Stomach (tissue), 9 donors: Measurements from ENCODE around the gene PERM1. TPM values are rescaled to one million over a fixed set of nuclear protein-coding genes. Genes with fewer than 3 reads are reported as not detected.
A peak's percentile ranks its signal among the peaks of the same experiment; 100 is the strongest.

Experiments used
- DNase-seq, 2 donors: peaks; one replicate each; pipeline versions ENCODE4 v3.0.0 to v3.0.0-alpha.2; 2013 to 2019
- H3K27ac ChIP-seq, 5 donors: fragments of 200-600 bp in 4 of 5; sonication (generic) in 4 of 5; one replicate each; pipeline ENCODE4 v1.5.1; 2013 to 2019; ENCODE audit warnings: mild to moderate bottlenecking in 1 of 5, moderate library complexity in 1 of 5
- H3K27me3 ChIP-seq, 3 donors: fragments of 200-600 bp; sonication (generic); one replicate each; pipeline ENCODE4 v1.5.1; 2017 to 2019; ENCODE audit warnings: mixed run types in 1 of 3
- H3K36me3 ChIP-seq, 4 donors: fragments of 200-600 bp; sonication (generic); 1 replicate in 3 of 4; 2 replicates in 1 of 4; pipeline ENCODE4 v1.5.1; 2016 to 2019
- H3K4me1 ChIP-seq, 4 donors: fragments of 200-600 bp; sonication (generic); one replicate each; pipeline ENCODE4 v1.5.1; 2016 to 2019
- H3K4me3 ChIP-seq, 4 donors: fragments of 200-600 bp; sonication (generic) in 3 of 4; one replicate each; pipeline ENCODE4 v1.5.1; 2016 to 2019; ENCODE audit warnings: mild to moderate bottlenecking in 1 of 4
- H3K9me3 ChIP-seq, 4 donors: fragments of 200-600 bp; sonication (generic); one replicate each; pipeline ENCODE4 v1.5.1; 2016 to 2019
- EP300 ChIP-seq: sonication (generic); formaldehyde crosslinking; IDR thresholded peaks from one replicate; pipeline ENCODE4 v1.6.1; 2017; ENCODE audit warnings: antibody characterized with exemption
- POLR2A ChIP-seq, 4 donors: fragments of 450-650 bp; IDR thresholded peaks; one replicate each; pipeline ENCODE4 v1.6.1; 2016; ENCODE audit warnings: antibody characterized with exemption in 4 of 4, control low read depth in 2 of 4, mild to moderate bottlenecking in 1 of 4, moderate library complexity in 1 of 4
- POLR2AphosphoS5 ChIP-seq, 3 donors: sonication (generic); formaldehyde crosslinking; IDR thresholded peaks; one replicate each; pipeline ENCODE4 v1.6.1; 2016; ENCODE audit warnings: antibody characterized with exemption in 3 of 3
- WGBS, 5 donors: extraction: QIAGEN DNeasy Blood & Tissue Kit in 3 of 5; methylation state at CpG; one replicate each; pipeline versions ENCODE4 v1.1.5 to v1.1.7; 2013 to 2018; 5-methylcytosine and 5-hydroxymethylcytosine counted together
- intact Hi-C: fragments of 100-400 bp; cut with DNase I; formaldehyde crosslinking; loops from one replicate; pipeline ENCODE4 v1.15.1; 2023; ENCODE audit warnings: low total_unique reads
- polyA plus RNA-seq, 3 donors: library from polyadenylated mRNA; stranded (reverse); fragments of 200-250 nt; gene quantifications; one replicate each; pipeline ENCODE4 v1.2.3, GENCODE V29; 2013
- total RNA-seq, 5 donors: library from RNA; depleted of rRNA; stranded (reverse); fragments of >200 nt; gene quantifications; one replicate each; pipeline versions ENCODE4 v1.1.0 to v1.2.3, GENCODE V29; 2014 to 2016
- TF ChIP-seq, protein P1 (sequence below), 7 experiments: fragments of 450-650 bp in 4 of 7; fragments of 200-600 bp in 3 of 7; sonication (generic) in 3 of 7; IDR thresholded peaks; one replicate each; pipeline ENCODE4 v1.5.1; 2016 to 2019; ENCODE audit warnings: antibody characterized with exemption in 7 of 7, control low read depth in 2 of 7, mild to moderate bottlenecking in 1 of 7
- donor health status: healthy with polysubstance abuse.
- donor health status: Bipolar disorder and iron deficiency.
- donor health status: healthy.

The PERM1 gene
- total and polyA plus RNA-seq, 8 donors: 0.37 to 0.88 (median 0.45) TPM; not detected in 4

DNA sequence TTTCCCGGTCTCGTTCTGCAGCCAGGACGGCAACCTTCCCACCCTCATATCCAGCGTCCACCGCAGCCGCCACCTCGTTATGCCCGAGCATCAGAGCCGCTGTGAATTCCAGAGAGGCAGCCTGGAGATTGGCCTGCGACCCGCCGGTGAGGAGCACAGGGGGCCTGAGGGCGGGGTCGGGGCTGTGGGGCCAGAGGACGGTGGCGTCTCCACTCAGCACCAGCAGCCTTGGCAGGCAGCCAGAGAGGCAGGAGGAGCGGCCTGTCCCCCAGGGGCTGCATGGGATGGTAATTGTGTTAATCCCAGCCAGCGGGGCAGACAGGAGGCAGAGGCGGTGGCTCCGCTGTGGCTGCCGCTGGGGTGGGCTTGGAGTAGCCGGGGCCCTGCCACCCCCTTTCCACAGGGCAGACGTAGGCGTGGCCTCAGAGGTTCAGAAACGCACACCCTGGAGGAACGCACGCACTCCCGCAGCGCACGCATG, 46.1 kb downstream of the PERM1 start:
- peaks cover 0 to 88% (median 41%) of the 10 kb centered on the region in 3 donors for H3K27me3 ChIP-seq
- TF ChIP-seq EP300 (no peak), POLR2A (IDR thresholded peaks at IDR 0.05) (no peak), POLR2AphosphoS5 (IDR thresholded peaks at IDR 0.05) (no peak)
- TF ChIP-seq, protein P1, sequence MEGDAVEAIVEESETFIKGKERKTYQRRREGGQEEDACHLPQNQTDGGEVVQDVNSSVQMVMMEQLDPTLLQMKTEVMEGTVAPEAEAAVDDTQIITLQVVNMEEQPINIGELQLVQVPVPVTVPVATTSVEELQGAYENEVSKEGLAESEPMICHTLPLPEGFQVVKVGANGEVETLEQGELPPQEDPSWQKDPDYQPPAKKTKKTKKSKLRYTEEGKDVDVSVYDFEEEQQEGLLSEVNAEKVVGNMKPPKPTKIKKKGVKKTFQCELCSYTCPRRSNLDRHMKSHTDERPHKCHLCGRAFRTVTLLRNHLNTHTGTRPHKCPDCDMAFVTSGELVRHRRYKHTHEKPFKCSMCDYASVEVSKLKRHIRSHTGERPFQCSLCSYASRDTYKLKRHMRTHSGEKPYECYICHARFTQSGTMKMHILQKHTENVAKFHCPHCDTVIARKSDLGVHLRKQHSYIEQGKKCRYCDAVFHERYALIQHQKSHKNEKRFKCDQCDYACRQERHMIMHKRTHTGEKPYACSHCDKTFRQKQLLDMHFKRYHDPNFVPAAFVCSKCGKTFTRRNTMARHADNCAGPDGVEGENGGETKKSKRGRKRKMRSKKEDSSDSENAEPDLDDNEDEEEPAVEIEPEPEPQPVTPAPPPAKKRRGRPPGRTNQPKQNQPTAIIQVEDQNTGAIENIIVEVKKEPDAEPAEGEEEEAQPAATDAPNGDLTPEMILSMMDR (IDR thresholded peaks at IDR 0.05): no peak
- H3K36me3 ChIP-seq: no peaks in the 10 kb centered on the region
- peak in 1 of 2 donors; percentile 74 for DNase-seq
- 11 to 32% (median 15%) methylated on average over 4 to 30 of the region's 30 CpGs for WGBS, 5 donors
- H3K4me3 ChIP-seq: no peak overlapping the region
- peaks cover 31 to 62% (median 50%) of the 10 kb centered on the region in 4 donors for H3K4me1 ChIP-seq
- no peaks in the 10 kb centered on the region for H3K9me3 ChIP-seq
- H3K27ac ChIP-seq: no peak overlapping the region
- intact Hi-C loops: no loop called here

DNA sequence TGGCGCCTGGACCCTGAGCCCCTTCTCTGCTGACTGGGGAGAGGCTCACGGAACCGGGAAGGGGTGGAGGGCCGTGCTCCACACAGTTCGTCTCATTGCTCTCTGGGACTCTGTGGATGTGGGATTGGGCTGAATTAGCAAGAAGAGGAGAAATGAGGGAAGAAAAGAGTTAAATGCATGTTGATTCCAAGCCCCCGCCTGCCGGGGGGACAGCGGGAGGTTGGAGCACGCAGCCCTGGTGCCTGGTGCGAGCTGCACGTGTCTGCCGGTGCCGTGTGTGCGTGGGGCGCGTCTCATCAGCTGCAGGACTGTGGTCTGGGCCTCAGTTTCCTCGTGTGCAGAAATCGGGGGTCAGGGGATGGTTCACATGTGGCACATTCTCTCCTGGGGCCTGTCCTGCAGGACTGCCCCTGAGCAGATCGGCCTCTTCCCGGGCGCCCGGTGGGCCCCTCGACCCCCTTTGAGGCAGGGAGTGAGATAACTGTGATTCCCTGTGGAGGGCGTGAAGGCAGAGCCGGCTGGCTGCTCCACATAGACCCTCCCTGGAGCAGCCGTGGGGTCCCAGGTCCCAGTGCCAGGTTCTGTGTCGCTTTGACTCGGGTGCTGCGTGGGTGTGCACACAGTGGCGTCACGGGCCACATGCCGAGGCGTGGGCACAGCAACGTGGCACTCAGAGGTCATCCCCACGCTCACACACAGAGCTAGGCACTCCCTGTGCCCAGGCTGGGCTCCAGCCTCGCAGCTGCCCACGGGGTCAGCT, 46.7 kb downstream of the PERM1 start:
- Histone ChIP-seq H3K27ac (no peak overlapping the region), H3K9me3 (no peaks in the 10 kb centered on the region), H3K27me3 (peaks cover 0 to 86% (median 35%) of the 10 kb centered on the region in 3 donors), H3K4me1 (peaks cover 25 to 56% (median 44%) of the 10 kb centered on the region in 4 donors), H3K36me3 (no peaks in the 10 kb centered on the region), H3K4me3 (no peak overlapping the region)
- peak in 1 of 2 donors; percentile 20 for DNase-seq
- no peak for TF ChIP-seq POLR2A (IDR thresholded peaks at IDR 0.05)
- TF ChIP-seq, protein P1 (IDR thresholded peaks at IDR 0.05): no peak
- no peak for TF ChIP-seq EP300
- no peak for TF ChIP-seq POLR2AphosphoS5 (IDR thresholded peaks at IDR 0.05)
- intact Hi-C loops: no loop called here
- 10 to 26% (median 14%) methylated on average over 16 to 37 of the region's 37 CpGs for WGBS, 5 donors

DNA sequence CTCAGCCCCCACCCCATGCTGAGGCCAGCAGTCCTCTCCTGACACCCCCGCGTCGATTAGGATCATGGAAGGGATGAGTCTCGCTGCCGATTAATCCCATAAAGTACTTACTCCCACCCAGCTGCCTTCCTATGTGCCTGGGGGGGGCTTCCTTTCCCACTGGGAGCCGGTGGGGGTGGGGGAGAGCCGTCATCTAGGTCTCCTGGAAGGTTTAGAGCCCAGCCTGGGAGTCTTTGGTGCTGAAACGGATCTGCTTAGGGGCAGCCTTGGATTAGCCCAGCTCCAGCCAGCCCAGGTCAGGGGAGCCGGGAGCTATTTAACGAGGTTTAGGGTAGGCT, 48.3 kb downstream of the PERM1 start:
- H3K4me1 ChIP-seq: peaks cover 19 to 42% (median 35%) of the 10 kb centered on the region in 4 donors
- H3K27me3 ChIP-seq: peaks cover 0 to 85% (median 23%) of the 10 kb centered on the region in 3 donors
- no peak overlapping the region for H3K4me3 ChIP-seq
- DNase-seq: peak in 1 of 2 donors; percentile 16
- 12 to 33% (median 32%) methylated on average over 9 to 10 of the region's 10 CpGs for WGBS, 5 donors
- intact Hi-C loops: no loop called here
- no peaks in the 10 kb centered on the region for H3K36me3 ChIP-seq
- H3K27ac ChIP-seq: peak overlapping the region in 1 of 5 donors; percentile 26
- no peaks in the 10 kb centered on the region for H3K9me3 ChIP-seq
- TF ChIP-seq POLR2A (IDR thresholded peaks at IDR 0.05) (no peak), POLR2AphosphoS5 (IDR thresholded peaks at IDR 0.05) (no peak), EP300 (no peak)
- TF ChIP-seq, protein P1 (IDR thresholded peaks at IDR 0.05): no peak

DNA sequence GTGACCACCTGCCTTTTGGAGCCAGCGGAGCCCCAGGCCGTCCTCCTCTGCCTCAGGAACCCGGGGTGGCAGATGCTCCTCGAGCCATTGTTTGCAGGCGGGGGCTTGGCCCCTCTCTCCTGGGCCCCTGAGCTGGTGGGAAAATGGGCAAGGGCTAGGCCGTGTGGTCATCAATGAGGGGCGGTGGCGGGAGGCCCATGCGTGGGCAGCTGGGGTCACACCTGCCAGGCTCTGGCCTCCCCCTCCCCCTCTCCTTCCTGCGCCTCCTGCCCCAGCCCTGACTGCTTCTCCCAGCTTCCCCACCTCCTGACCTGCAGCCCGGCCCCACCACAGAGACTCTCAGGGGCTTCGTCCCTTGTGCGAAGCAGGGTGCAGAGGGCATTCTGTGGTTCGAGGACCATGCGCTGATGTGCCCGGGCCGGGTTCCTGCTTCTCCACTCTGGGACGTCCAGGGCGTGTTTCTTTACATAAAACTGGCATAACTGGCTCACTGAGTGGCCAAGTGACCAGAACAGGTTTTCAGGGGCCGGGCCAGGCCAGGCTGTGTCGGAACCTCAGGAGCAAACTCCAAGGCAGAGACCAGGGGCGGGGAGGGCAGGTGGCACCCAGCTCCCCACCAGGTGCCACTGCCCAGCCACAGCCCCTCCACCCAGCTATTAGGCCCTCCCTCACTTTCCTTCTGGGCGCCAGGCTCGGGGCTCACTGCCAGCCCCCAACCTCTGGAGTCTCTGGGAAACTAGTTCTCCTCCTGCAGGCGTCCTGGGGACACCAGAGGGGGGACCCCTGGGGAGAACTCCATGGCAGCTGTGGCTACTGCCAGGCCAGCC, 48.9 kb downstream of the PERM1 start:
- peak overlapping the region in 2 of 5 donors; percentile 10 to 26 for H3K27ac ChIP-seq
- intact Hi-C loops: no loop called here
- no peak overlapping the region for H3K4me3 ChIP-seq
- 37 to 65% (median 59%) methylated on average over 21 to 25 of the region's 25 CpGs for WGBS, 5 donors
- H3K27me3 ChIP-seq: peaks cover 0 to 85% (median 23%) of the 10 kb centered on the region in 3 donors
- peak; percentile 84 to 90 for DNase-seq
- TF ChIP-seq POLR2AphosphoS5 (IDR thresholded peaks at IDR 0.05) (peak in 1 of 3 donors; percentile 63), EP300 (no peak), POLR2A (IDR thresholded peaks at IDR 0.05) (no peak)
- H3K4me1 ChIP-seq: peaks cover 19 to 37% (median 32%) of the 10 kb centered on the region in 4 donors
- no peaks in the 10 kb centered on the region for H3K36me3 ChIP-seq
- H3K9me3 ChIP-seq: no peaks in the 10 kb centered on the region
